Stomach (tissue), 9 donors: ENCODE measurements around the gene CCDC148. TPM values are rescaled to one million over a fixed set of nuclear protein-coding genes. Genes with fewer than 3 reads are reported as not detected.

ENCODE experiments used
- DNase-seq, 2 donors: peaks; one replicate each; pipeline versions ENCODE4 v3.0.0 to v3.0.0-alpha.2; 2013 to 2019
- H3K27ac ChIP-seq, 5 donors: fragments of 200-600 bp in 4 of 5; sonication (generic) in 4 of 5; one replicate each; pipeline ENCODE4 v1.5.1; 2013 to 2019; ENCODE audit warnings: mild to moderate bottlenecking in 1 of 5, moderate library complexity in 1 of 5
- H3K27me3 ChIP-seq, 3 donors: fragments of 200-600 bp; sonication (generic); one replicate each; pipeline ENCODE4 v1.5.1; 2017 to 2019; ENCODE audit warnings: mixed run types in 1 of 3
- H3K36me3 ChIP-seq, 4 donors: fragments of 200-600 bp; sonication (generic); 1 replicate in 3 of 4; 2 replicates in 1 of 4; pipeline ENCODE4 v1.5.1; 2016 to 2019
- H3K4me1 ChIP-seq, 4 donors: fragments of 200-600 bp; sonication (generic); one replicate each; pipeline ENCODE4 v1.5.1; 2016 to 2019
- H3K4me3 ChIP-seq, 4 donors: fragments of 200-600 bp; sonication (generic) in 3 of 4; one replicate each; pipeline ENCODE4 v1.5.1; 2016 to 2019; ENCODE audit warnings: mild to moderate bottlenecking in 1 of 4
- H3K9me3 ChIP-seq, 4 donors: fragments of 200-600 bp; sonication (generic); one replicate each; pipeline ENCODE4 v1.5.1; 2016 to 2019
- EP300 ChIP-seq: sonication (generic); formaldehyde crosslinking; IDR thresholded peaks from one replicate; pipeline ENCODE4 v1.6.1; 2017; ENCODE audit warnings: antibody characterized with exemption
- POLR2A ChIP-seq, 4 donors: fragments of 450-650 bp; IDR thresholded peaks; one replicate each; pipeline ENCODE4 v1.6.1; 2016; ENCODE audit warnings: antibody characterized with exemption in 4 of 4, control low read depth in 2 of 4, mild to moderate bottlenecking in 1 of 4, moderate library complexity in 1 of 4
- POLR2AphosphoS5 ChIP-seq, 3 donors: sonication (generic); formaldehyde crosslinking; IDR thresholded peaks; one replicate each; pipeline ENCODE4 v1.6.1; 2016; ENCODE audit warnings: antibody characterized with exemption in 3 of 3
- WGBS, 5 donors: extraction: QIAGEN DNeasy Blood & Tissue Kit in 3 of 5; methylation state at CpG; one replicate each; pipeline versions ENCODE4 v1.1.5 to v1.1.7; 2013 to 2018; 5-methylcytosine and 5-hydroxymethylcytosine counted together
- intact Hi-C: fragments of 100-400 bp; cut with DNase I; formaldehyde crosslinking; loops from one replicate; pipeline ENCODE4 v1.15.1; 2023; ENCODE audit warnings: low total_unique reads
- polyA plus RNA-seq, 3 donors: library from polyadenylated mRNA; stranded (reverse); fragments of 200-250 nt; gene quantifications; one replicate each; pipeline ENCODE4 v1.2.3, GENCODE V29; 2013
- total RNA-seq, 5 donors: library from RNA; depleted of rRNA; stranded (reverse); fragments of >200 nt; gene quantifications; one replicate each; pipeline versions ENCODE4 v1.1.0 to v1.2.3, GENCODE V29; 2014 to 2016
- TF ChIP-seq, protein P1 (sequence below), 7 experiments: fragments of 450-650 bp in 4 of 7; fragments of 200-600 bp in 3 of 7; sonication (generic) in 3 of 7; IDR thresholded peaks; one replicate each; pipeline ENCODE4 v1.5.1; 2016 to 2019; ENCODE audit warnings: antibody characterized with exemption in 7 of 7, control low read depth in 2 of 7, mild to moderate bottlenecking in 1 of 7
- donor health status: healthy with polysubstance abuse.
- donor health status: Bipolar disorder and iron deficiency.
- donor health status: healthy.

Gene CCDC148
- total and polyA plus RNA-seq, 8 donors, result 0.25 to 1.3 (median 0.43) TPM; not detected in 5

DNA sequence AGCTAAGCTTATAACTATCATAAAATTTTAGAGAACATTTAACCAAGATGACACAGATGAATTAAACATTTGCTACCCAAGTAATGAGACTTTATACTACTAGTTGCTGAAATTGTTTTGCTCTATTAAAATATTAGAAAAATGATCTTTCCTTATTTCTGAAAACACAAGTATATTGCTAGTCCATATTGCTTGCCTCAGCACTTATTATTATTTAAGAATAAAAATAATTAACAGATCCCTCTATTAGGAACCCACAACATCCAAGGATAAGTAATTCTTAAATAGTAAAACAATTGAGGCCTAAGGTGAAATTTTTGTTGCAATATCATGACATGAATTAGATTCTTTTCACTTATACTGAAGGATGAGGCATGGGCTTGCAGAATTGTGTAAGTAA, 65.2 kb downstream of the CCDC148 start:
- H3K4me1 ChIP-seq, result no peaks in the 10 kb centered on the region
- DNase-seq, result no peak
- intact Hi-C loops, result no loop called here
- H3K36me3 ChIP-seq, result no peaks in the 10 kb centered on the region
- no peaks in the 10 kb centered on the region for H3K9me3 ChIP-seq
- H3K4me3 ChIP-seq, result no peak overlapping the region
- TF ChIP-seq, protein P1, sequence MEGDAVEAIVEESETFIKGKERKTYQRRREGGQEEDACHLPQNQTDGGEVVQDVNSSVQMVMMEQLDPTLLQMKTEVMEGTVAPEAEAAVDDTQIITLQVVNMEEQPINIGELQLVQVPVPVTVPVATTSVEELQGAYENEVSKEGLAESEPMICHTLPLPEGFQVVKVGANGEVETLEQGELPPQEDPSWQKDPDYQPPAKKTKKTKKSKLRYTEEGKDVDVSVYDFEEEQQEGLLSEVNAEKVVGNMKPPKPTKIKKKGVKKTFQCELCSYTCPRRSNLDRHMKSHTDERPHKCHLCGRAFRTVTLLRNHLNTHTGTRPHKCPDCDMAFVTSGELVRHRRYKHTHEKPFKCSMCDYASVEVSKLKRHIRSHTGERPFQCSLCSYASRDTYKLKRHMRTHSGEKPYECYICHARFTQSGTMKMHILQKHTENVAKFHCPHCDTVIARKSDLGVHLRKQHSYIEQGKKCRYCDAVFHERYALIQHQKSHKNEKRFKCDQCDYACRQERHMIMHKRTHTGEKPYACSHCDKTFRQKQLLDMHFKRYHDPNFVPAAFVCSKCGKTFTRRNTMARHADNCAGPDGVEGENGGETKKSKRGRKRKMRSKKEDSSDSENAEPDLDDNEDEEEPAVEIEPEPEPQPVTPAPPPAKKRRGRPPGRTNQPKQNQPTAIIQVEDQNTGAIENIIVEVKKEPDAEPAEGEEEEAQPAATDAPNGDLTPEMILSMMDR (IDR thresholded peaks at IDR 0.05), result no peak
- TF ChIP-seq POLR2AphosphoS5 (IDR thresholded peaks at IDR 0.05) (no peak), EP300 (no peak), POLR2A (IDR thresholded peaks at IDR 0.05) (no peak)
- H3K27ac ChIP-seq, result no peak overlapping the region
- H3K27me3 ChIP-seq, result no peaks in the 10 kb centered on the region

DNA sequence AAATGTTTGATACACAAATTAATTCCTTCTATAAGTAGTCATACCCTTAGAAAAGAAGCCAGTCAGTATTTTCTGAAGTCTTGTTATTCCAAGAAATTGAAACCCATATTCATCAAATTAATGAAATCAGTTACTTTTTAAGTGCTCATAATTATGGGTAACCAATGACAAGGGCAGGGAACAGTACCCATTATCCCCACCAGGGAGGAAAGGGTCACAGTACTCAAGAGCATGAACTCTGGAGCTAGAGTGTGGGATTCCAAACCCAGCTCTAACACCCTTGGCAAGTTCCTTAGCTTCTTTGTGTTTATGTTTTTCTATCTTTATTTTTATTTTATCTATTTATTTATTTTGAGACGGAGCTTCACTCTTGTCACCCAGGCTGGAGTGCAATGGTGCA, 68.4 kb downstream of the CCDC148 start:
- no peaks in the 10 kb centered on the region for H3K4me1 ChIP-seq
- no peak overlapping the region for H3K27ac ChIP-seq
- H3K27me3 ChIP-seq, result no peaks in the 10 kb centered on the region
- DNase-seq, result no peak
- intact Hi-C loops, result no loop called here
- no peaks in the 10 kb centered on the region for H3K36me3 ChIP-seq
- H3K4me3 ChIP-seq, result no peak overlapping the region
- TF ChIP-seq POLR2A (IDR thresholded peaks at IDR 0.05), result no peak
- TF ChIP-seq POLR2AphosphoS5 (IDR thresholded peaks at IDR 0.05), result no peak
- H3K9me3 ChIP-seq, result no peaks in the 10 kb centered on the region
- 75 to 91% (median 86%) methylated on average over 1 of the region's 1 CpG for WGBS, 5 donors

DNA sequence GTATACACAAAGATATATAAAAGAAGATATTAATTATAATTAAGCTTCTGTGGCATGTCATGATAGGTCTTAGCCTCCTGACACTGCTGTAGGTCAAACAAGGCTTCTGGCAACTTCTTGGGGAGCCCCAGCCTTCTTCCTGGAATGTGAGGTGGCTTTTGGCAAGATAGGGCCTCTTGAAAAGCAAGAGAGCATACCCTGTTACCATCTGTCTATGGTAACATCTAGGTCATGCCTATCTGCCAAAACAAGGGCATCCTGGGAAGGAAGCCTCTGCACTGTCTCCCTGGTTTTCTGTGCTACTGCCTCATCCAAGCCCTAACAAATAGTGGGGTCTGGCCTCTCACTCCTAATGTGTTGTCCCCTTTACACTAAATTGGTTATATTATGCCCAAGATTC, 70.9 kb downstream of the CCDC148 start:
- Histone ChIP-seq H3K9me3 (peaks cover 0 to 10% (median 0%) of the 10 kb centered on the region in 4 donors), H3K4me1 (no peaks in the 10 kb centered on the region), H3K27ac (no peak overlapping the region), H3K36me3 (no peaks in the 10 kb centered on the region), H3K27me3 (no peaks in the 10 kb centered on the region), H3K4me3 (no peak overlapping the region)
- no peak for DNase-seq
- TF ChIP-seq, protein P1 (IDR thresholded peaks at IDR 0.05), result no peak
- TF ChIP-seq POLR2A (IDR thresholded peaks at IDR 0.05) (no peak), POLR2AphosphoS5 (IDR thresholded peaks at IDR 0.05) (no peak), EP300 (no peak)
- intact Hi-C loops, result no loop called here

DNA sequence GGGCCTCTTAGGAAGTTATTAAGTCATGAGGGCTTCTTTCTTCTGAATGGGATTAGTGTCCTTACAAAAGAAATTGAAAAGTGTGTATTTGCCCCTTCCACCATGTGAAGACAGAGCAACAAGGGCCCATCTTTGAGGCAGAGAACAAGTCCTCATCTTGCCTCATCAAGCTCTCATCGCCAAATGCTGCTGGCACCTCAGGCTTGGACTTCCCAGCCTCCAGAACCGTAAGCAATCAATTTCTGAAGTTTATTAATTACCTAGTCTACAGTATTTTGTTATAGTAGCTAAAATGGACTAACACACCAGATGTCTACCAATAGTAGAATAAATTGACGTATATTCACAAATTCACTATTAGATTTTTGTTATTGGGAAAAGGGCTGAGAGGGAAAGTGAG, 74.6 kb downstream of the CCDC148 start:
- WGBS, 5 donors, result 83 to 96% (median 94%) methylated on average over 3 of the region's 3 CpGs
- Histone ChIP-seq H3K27me3 (no peaks in the 10 kb centered on the region), H3K27ac (no peak overlapping the region), H3K9me3 (peaks cover 0 to 10% (median 0%) of the 10 kb centered on the region in 4 donors), H3K4me1 (no peaks in the 10 kb centered on the region), H3K36me3 (no peaks in the 10 kb centered on the region), H3K4me3 (no peak overlapping the region)
- no peak for TF ChIP-seq POLR2A (IDR thresholded peaks at IDR 0.05)
- no peak for TF ChIP-seq POLR2AphosphoS5 (IDR thresholded peaks at IDR 0.05)
- TF ChIP-seq, protein P1 (IDR thresholded peaks at IDR 0.05), result no peak
- no peak for TF ChIP-seq EP300
- DNase-seq, result no peak
- intact Hi-C loops, result no loop called here

DNA sequence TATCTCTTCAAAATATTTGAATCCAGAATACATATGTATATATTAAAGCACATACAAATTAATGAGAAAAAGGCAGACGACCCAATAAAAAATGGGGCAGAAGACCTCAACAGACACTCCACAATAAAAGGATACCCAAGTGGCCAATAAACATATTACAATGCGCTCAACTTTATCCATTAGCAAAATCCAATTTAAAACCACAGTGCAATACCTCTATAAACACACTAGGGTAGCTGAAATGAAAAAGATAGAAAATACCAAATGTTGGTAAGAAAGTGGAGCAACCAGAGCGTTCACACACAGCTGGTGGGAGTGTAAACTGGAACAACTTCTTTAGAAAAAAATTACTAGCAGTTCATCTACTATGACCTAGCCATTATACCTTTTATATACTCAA, 75.3 kb downstream of the CCDC148 start:
- no peak overlapping the region for H3K4me3 ChIP-seq
- H3K9me3 ChIP-seq, result peaks cover 0 to 10% (median 0%) of the 10 kb centered on the region in 4 donors
- no peaks in the 10 kb centered on the region for H3K36me3 ChIP-seq
- TF ChIP-seq, protein P1 (IDR thresholded peaks at IDR 0.05), result no peak
- TF ChIP-seq POLR2A (IDR thresholded peaks at IDR 0.05), result no peak
- no peak for TF ChIP-seq EP300
- TF ChIP-seq POLR2AphosphoS5 (IDR thresholded peaks at IDR 0.05), result no peak
- no peaks in the 10 kb centered on the region for H3K4me1 ChIP-seq
- 90 to 95% (median 94%) methylated on average over 3 of the region's 3 CpGs for WGBS, 5 donors
- intact Hi-C loops, result no loop called here
- no peak for DNase-seq
- no peak overlapping the region for H3K27ac ChIP-seq
- H3K27me3 ChIP-seq, result no peaks in the 10 kb centered on the region
